ENCODE measurements around the gene TULP3.

TULP3 gene

GRCh38 chr12:2963154-2963759 lies 72.6 kb downstream of the TULP3 start:
- Histone ChIP-seq H3K27ac (ENCODE audit: insufficient read depth in 1 of 2, low read depth in 1 of 2, low read length in 2 of 2, poor library complexity in 1 of 2, severe bottlenecking in 2 of 2) (no peak overlapping the region), H3K36me3 (ENCODE audit: control insufficient read depth in 4 of 4, insufficient read depth in 4 of 4, low read length in 3 of 4) (no peaks in the 10 kb centered on the region), H3K4me1 (ENCODE audit: control extremely low read depth in 1 of 4, control insufficient read depth in 4 of 4, insufficient read depth in 4 of 4, low read length in 3 of 4) (peaks cover 0 to 22% (median 16%) of the 10 kb centered on the region in 4 experiments), H3K27me3 (replicated peaks in 2 of 5; ENCODE audit: control insufficient read depth in 4 of 5, insufficient read depth in 5 of 5, low read length in 4 of 5) (peaks cover 3 to 51% (median 17%) of the 10 kb centered on the region in 5 experiments), H3K9me3 (ENCODE audit: control extremely low read depth in 1 of 5, control insufficient read depth in 4 of 5, insufficient read depth in 2 of 5, low read depth in 1 of 5, low read length in 4 of 5) (no peaks in the 10 kb centered on the region), H3K4me3 (ENCODE audit: control insufficient read depth in 1 of 7, extremely low read depth in 1 of 7, insufficient read depth in 4 of 7, low read depth in 2 of 7, low read length in 6 of 7) (no peak overlapping the region)
- CTCF ChIA-PET = no interaction called here
- no peak for DNase-seq
- POLR2A ChIA-PET = interaction anchor here (0.5 kb wide), 1 partner anchor 10 kb away, joined by 4 read pairs; no protein-coding TSS in a partner anchor
- WGBS (ENCODE audit: insufficient coverage) = 71% methylated on average over 6 of the region's 9 CpGs

GRCh38 chr12:2963760-2964292 lies 73.1 kb downstream of the TULP3 start:
- no peaks in the 10 kb centered on the region for H3K9me3 ChIP-seq (ENCODE audit: control extremely low read depth in 1 of 5, control insufficient read depth in 4 of 5, insufficient read depth in 2 of 5, low read depth in 1 of 5, low read length in 4 of 5)
- H3K27ac ChIP-seq (ENCODE audit: insufficient read depth in 1 of 2, low read depth in 1 of 2, low read length in 2 of 2, poor library complexity in 1 of 2, severe bottlenecking in 2 of 2) = no peak overlapping the region
- peaks cover 0 to 46% (median 15%) of the 10 kb centered on the region in 5 experiments for H3K27me3 ChIP-seq (replicated peaks in 2 of 5; ENCODE audit: control insufficient read depth in 4 of 5, insufficient read depth in 5 of 5, low read length in 4 of 5)
- WGBS (ENCODE audit: insufficient coverage) = 61% methylated on average over 12 of the region's 15 CpGs
- no peak for DNase-seq
- no peaks in the 10 kb centered on the region for H3K36me3 ChIP-seq (ENCODE audit: control insufficient read depth in 4 of 4, insufficient read depth in 4 of 4, low read length in 3 of 4)
- POLR2A ChIA-PET = interaction anchor here (0.6 kb wide), 1 partner anchor 42 kb away, joined by 3 read pairs; no protein-coding TSS in a partner anchor
- H3K4me1 ChIP-seq (ENCODE audit: control extremely low read depth in 1 of 4, control insufficient read depth in 4 of 4, insufficient read depth in 4 of 4, low read length in 3 of 4) = peaks cover 0 to 17% (median 11%) of the 10 kb centered on the region in 4 experiments
- CTCF ChIA-PET = no interaction called here
- H3K4me3 ChIP-seq (ENCODE audit: control insufficient read depth in 1 of 7, extremely low read depth in 1 of 7, insufficient read depth in 4 of 7, low read depth in 2 of 7, low read length in 6 of 7) = no peak overlapping the region

- no CpG with 5 or more reads among the region's 2 CpGs for WGBS (ENCODE audit: insufficient coverage)
- Histone ChIP-seq H3K36me3 (ENCODE audit: control insufficient read depth in 4 of 4, insufficient read depth in 4 of 4, low read length in 3 of 4) (no peaks in the 10 kb centered on the region), H3K27ac (ENCODE audit: insufficient read depth in 1 of 2, low read depth in 1 of 2, low read length in 2 of 2, poor library complexity in 1 of 2, severe bottlenecking in 2 of 2) (no peak overlapping the region), H3K9me3 (ENCODE audit: control extremely low read depth in 1 of 5, control insufficient read depth in 4 of 5, insufficient read depth in 2 of 5, low read depth in 1 of 5, low read length in 4 of 5) (no peaks in the 10 kb centered on the region), H3K4me1 (ENCODE audit: control extremely low read depth in 1 of 4, control insufficient read depth in 4 of 4, insufficient read depth in 4 of 4, low read length in 3 of 4) (no peaks in the 10 kb centered on the region), H3K4me3 (ENCODE audit: control insufficient read depth in 1 of 7, extremely low read depth in 1 of 7, insufficient read depth in 4 of 7, low read depth in 2 of 7, low read length in 6 of 7) (no peak overlapping the region), H3K27me3 (replicated peaks in 2 of 5; ENCODE audit: control insufficient read depth in 4 of 5, insufficient read depth in 5 of 5, low read length in 4 of 5) (peaks cover 0 to 16% (median 6%) of the 10 kb centered on the region in 5 experiments)
- CTCF ChIA-PET = no interaction called here
- no peak for DNase-seq
- POLR2A ChIA-PET = no interaction called here
Measured at GRCh38 chr12:2967651-2968050, 77.0 kb downstream of the TULP3 start.

GRCh38 chr12:2970744-2971143 lies 80.1 kb downstream of the TULP3 start:
- 85% methylated on average over 10 of the region's 10 CpGs for WGBS (ENCODE audit: insufficient coverage)
- DNase-seq = no peak
- CTCF ChIA-PET = no interaction called here
- Histone ChIP-seq H3K4me1 (ENCODE audit: control extremely low read depth in 1 of 4, control insufficient read depth in 4 of 4, insufficient read depth in 4 of 4, low read length in 3 of 4) (no peaks in the 10 kb centered on the region), H3K27ac (ENCODE audit: insufficient read depth in 1 of 2, low read depth in 1 of 2, low read length in 2 of 2, poor library complexity in 1 of 2, severe bottlenecking in 2 of 2) (no peak overlapping the region), H3K4me3 (ENCODE audit: control insufficient read depth in 1 of 7, extremely low read depth in 1 of 7, insufficient read depth in 4 of 7, low read depth in 2 of 7, low read length in 6 of 7) (no peak overlapping the region), H3K36me3 (ENCODE audit: control insufficient read depth in 4 of 4, insufficient read depth in 4 of 4, low read length in 3 of 4) (no peaks in the 10 kb centered on the region), H3K27me3 (replicated peaks in 2 of 5; ENCODE audit: control insufficient read depth in 4 of 5, insufficient read depth in 5 of 5, low read length in 4 of 5) (peaks cover 0 to 4% (median 0%) of the 10 kb centered on the region in 5 experiments), H3K9me3 (ENCODE audit: control extremely low read depth in 1 of 5, control insufficient read depth in 4 of 5, insufficient read depth in 2 of 5, low read depth in 1 of 5, low read length in 4 of 5) (no peaks in the 10 kb centered on the region)
- POLR2A ChIA-PET = no interaction called here

GRCh38 chr12:2973566-2973965 lies 82.9 kb downstream of the TULP3 start:
- Histone ChIP-seq H3K9me3 (ENCODE audit: control extremely low read depth in 1 of 5, control insufficient read depth in 4 of 5, insufficient read depth in 2 of 5, low read depth in 1 of 5, low read length in 4 of 5) (no peaks in the 10 kb centered on the region), H3K36me3 (ENCODE audit: control insufficient read depth in 4 of 4, insufficient read depth in 4 of 4, low read length in 3 of 4) (no peaks in the 10 kb centered on the region), H3K27ac (ENCODE audit: insufficient read depth in 1 of 2, low read depth in 1 of 2, low read length in 2 of 2, poor library complexity in 1 of 2, severe bottlenecking in 2 of 2) (no peak overlapping the region), H3K27me3 (replicated peaks in 2 of 5; ENCODE audit: control insufficient read depth in 4 of 5, insufficient read depth in 5 of 5, low read length in 4 of 5) (peaks cover 0 to 4% (median 0%) of the 10 kb centered on the region in 5 experiments), H3K4me1 (ENCODE audit: control extremely low read depth in 1 of 4, control insufficient read depth in 4 of 4, insufficient read depth in 4 of 4, low read length in 3 of 4) (no peaks in the 10 kb centered on the region), H3K4me3 (ENCODE audit: control insufficient read depth in 1 of 7, extremely low read depth in 1 of 7, insufficient read depth in 4 of 7, low read depth in 2 of 7, low read length in 6 of 7) (no peak overlapping the region)
- POLR2A ChIA-PET = no interaction called here
- CTCF ChIA-PET = interaction anchor here (0.6 kb wide), 1 partner anchor 789 kb away, joined by 6 read pairs; no protein-coding TSS in a partner anchor
- no peak for DNase-seq
- WGBS (ENCODE audit: insufficient coverage) = 98% methylated on average over 8 of the region's 9 CpGs

- H3K4me3 ChIP-seq (ENCODE audit: control insufficient read depth in 1 of 7, extremely low read depth in 1 of 7, insufficient read depth in 4 of 7, low read depth in 2 of 7, low read length in 6 of 7) = no peak overlapping the region
- 89% methylated on average over 8 of the region's 10 CpGs for WGBS (ENCODE audit: insufficient coverage)
- ChIA-PET CTCF (interaction anchor here (0.6 kb wide), 1 partner anchor 275 kb away, joined by 3 read pairs; no protein-coding TSS in a partner anchor), POLR2A (no interaction called here)
- no peak overlapping the region for H3K27ac ChIP-seq (ENCODE audit: insufficient read depth in 1 of 2, low read depth in 1 of 2, low read length in 2 of 2, poor library complexity in 1 of 2, severe bottlenecking in 2 of 2)
- H3K36me3 ChIP-seq (ENCODE audit: control insufficient read depth in 4 of 4, insufficient read depth in 4 of 4, low read length in 3 of 4) = no peaks in the 10 kb centered on the region
- no peaks in the 10 kb centered on the region for H3K9me3 ChIP-seq (ENCODE audit: control extremely low read depth in 1 of 5, control insufficient read depth in 4 of 5, insufficient read depth in 2 of 5, low read depth in 1 of 5, low read length in 4 of 5)
- no peak for DNase-seq
- no peaks in the 10 kb centered on the region for H3K4me1 ChIP-seq (ENCODE audit: control extremely low read depth in 1 of 4, control insufficient read depth in 4 of 4, insufficient read depth in 4 of 4, low read length in 3 of 4)
- peaks cover 0 to under 1% (median 0%) of the 10 kb centered on the region in 5 experiments for H3K27me3 ChIP-seq (replicated peaks in 2 of 5; ENCODE audit: control insufficient read depth in 4 of 5, insufficient read depth in 5 of 5, low read length in 4 of 5)
Measured at GRCh38 chr12:2974560-2974971, 83.9 kb downstream of the TULP3 start.

- peaks cover 0 to 4% (median 0%) of the 10 kb centered on the region in 5 experiments for H3K27me3 ChIP-seq (replicated peaks in 2 of 5; ENCODE audit: control insufficient read depth in 4 of 5, insufficient read depth in 5 of 5, low read length in 4 of 5)
- H3K36me3 ChIP-seq (ENCODE audit: control insufficient read depth in 4 of 4, insufficient read depth in 4 of 4, low read length in 3 of 4) = no peaks in the 10 kb centered on the region
- no peak for DNase-seq
- ChIA-PET CTCF (interaction anchor here (1.1 kb wide), 1 partner anchor 58 kb away, joined by 3 read pairs; no protein-coding TSS in a partner anchor), POLR2A (no interaction called here)
- no peak overlapping the region for H3K4me3 ChIP-seq (ENCODE audit: control insufficient read depth in 1 of 7, extremely low read depth in 1 of 7, insufficient read depth in 4 of 7, low read depth in 2 of 7, low read length in 6 of 7)
- H3K27ac ChIP-seq (ENCODE audit: insufficient read depth in 1 of 2, low read depth in 1 of 2, low read length in 2 of 2, poor library complexity in 1 of 2, severe bottlenecking in 2 of 2) = no peak overlapping the region
- no peaks in the 10 kb centered on the region for H3K4me1 ChIP-seq (ENCODE audit: control extremely low read depth in 1 of 4, control insufficient read depth in 4 of 4, insufficient read depth in 4 of 4, low read length in 3 of 4)
- 92% methylated on average over 4 of the region's 6 CpGs for WGBS (ENCODE audit: insufficient coverage)
- no peaks in the 10 kb centered on the region for H3K9me3 ChIP-seq (ENCODE audit: control extremely low read depth in 1 of 5, control insufficient read depth in 4 of 5, insufficient read depth in 2 of 5, low read depth in 1 of 5, low read length in 4 of 5)
Measured at GRCh38 chr12:2976581-2976996, 85.9 kb downstream of the TULP3 start.
